Kidney epithelial cell (primary cell): ENCODE data around the gene TBX6. TPM values are rescaled to one million over a fixed set of nuclear protein-coding genes. Genes with fewer than 3 reads are reported as not detected.

Experiments
- DNase-seq: peaks from one replicate; pipeline ENCODE4 v3.0.0-alpha.2; 2010; ENCODE audit warnings: low read depth
- H3K27me3 ChIP-seq: 2 replicates; pipeline ENCODE4 v1.6.0; 2011; ENCODE audit warnings: low read length; ENCODE audit not compliant: control insufficient read depth, insufficient read depth
- H3K36me3 ChIP-seq: 2 replicates; pipeline ENCODE4 v1.5.1; 2011; ENCODE audit warnings: low read length; ENCODE audit not compliant: control insufficient read depth, insufficient read depth
- H3K4me3 ChIP-seq: 2 replicates; pipeline ENCODE4 v1.5.1; 2011; ENCODE audit warnings: low read depth, mild to moderate bottlenecking, control low read depth, low read length
- total RNA-seq: library from RNA; depleted of rRNA; stranded (reverse); fragments of >200 nt; gene quantifications from 2 replicates; pipeline ENCODE4 v1.2.3, GENCODE V29; 2015
- TF ChIP-seq, protein P1 (sequence below): IDR thresholded peaks from 2 replicates; pipeline ENCODE4 v1.5.1; 2011; ENCODE audit warnings: mild to moderate bottlenecking, moderate library complexity, low read length, control low read depth, inconsistent platforms; ENCODE audit not compliant: insufficient read depth, poor library complexity, severe bottlenecking

Gene TBX6
- total RNA-seq, 1 donor from 2014 or later: 0.58 TPM

DNA sequence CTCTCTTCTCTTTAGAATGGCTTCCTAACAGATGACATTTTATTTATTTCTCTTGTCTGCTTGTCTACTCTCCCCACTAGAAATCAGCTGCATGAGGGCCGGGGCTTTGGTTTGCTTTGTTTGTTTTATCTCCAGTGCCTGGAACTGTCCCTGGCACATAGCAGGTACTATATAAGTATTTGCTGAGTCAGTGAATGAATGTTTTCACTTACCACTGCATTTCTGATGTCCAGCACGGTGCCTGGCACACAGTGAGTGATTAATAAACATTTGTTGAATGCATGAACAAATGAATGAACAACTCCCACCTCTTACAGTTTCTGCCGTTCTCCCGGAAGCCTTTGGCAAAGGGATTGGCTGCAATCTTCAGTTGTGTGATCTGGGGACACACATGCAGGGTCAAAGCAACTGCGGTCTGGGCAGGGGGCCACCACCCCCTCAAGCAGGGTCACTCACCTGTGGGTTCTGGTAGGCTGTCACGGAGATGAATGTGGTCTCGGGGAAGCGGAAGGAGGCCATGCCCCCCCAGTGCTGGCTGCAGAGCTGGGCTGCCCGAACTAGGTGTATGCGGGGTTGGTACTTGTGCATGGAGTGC lies 3.4 kb downstream of the TBX6 start:
- no peaks in the 10 kb centered on the region for H3K36me3 ChIP-seq
- TF ChIP-seq, protein P1, sequence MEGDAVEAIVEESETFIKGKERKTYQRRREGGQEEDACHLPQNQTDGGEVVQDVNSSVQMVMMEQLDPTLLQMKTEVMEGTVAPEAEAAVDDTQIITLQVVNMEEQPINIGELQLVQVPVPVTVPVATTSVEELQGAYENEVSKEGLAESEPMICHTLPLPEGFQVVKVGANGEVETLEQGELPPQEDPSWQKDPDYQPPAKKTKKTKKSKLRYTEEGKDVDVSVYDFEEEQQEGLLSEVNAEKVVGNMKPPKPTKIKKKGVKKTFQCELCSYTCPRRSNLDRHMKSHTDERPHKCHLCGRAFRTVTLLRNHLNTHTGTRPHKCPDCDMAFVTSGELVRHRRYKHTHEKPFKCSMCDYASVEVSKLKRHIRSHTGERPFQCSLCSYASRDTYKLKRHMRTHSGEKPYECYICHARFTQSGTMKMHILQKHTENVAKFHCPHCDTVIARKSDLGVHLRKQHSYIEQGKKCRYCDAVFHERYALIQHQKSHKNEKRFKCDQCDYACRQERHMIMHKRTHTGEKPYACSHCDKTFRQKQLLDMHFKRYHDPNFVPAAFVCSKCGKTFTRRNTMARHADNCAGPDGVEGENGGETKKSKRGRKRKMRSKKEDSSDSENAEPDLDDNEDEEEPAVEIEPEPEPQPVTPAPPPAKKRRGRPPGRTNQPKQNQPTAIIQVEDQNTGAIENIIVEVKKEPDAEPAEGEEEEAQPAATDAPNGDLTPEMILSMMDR: no peak
- no peaks in the 10 kb centered on the region for H3K27me3 ChIP-seq
- no peak overlapping the region for H3K4me3 ChIP-seq
- DNase-seq: no peak

DNA sequence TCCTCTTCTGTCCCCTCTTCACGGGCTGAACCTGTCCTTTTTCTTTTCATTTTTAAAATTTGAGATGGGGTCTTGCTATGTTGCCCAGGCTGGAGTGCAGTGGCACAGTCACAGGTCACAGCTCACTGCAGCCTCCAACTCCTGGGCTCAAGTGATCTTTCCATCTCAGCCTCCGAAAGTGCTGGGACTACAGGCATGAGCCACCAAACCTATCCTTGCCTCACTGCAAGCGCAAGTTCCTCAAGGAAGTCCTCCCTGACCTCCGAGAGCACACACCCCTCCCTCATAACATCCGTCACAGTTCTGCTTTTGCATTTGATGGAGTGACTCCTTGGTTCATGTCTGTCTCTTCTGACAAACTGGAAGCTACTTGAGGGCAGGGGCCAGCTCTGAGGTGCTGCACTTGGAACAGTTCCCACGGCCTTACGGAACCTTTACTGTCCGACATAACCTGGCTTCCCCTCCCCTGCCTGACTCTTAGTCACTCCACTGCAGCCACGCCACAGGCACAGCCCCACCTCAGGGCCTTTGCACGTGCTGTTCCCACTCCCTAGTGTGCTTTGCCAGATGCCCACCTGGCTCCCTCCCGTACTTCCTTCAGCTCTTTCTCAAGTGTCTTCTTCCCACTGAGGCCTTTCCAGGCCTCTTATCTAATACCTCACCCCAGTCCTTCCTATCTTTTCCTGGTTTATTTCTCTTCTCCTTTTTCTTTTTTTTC lies 4.4 kb downstream of the TBX6 start:
- H3K27me3 ChIP-seq: no peaks in the 10 kb centered on the region
- H3K36me3 ChIP-seq: no peaks in the 10 kb centered on the region
- TF ChIP-seq, protein P1: no peak

DNA sequence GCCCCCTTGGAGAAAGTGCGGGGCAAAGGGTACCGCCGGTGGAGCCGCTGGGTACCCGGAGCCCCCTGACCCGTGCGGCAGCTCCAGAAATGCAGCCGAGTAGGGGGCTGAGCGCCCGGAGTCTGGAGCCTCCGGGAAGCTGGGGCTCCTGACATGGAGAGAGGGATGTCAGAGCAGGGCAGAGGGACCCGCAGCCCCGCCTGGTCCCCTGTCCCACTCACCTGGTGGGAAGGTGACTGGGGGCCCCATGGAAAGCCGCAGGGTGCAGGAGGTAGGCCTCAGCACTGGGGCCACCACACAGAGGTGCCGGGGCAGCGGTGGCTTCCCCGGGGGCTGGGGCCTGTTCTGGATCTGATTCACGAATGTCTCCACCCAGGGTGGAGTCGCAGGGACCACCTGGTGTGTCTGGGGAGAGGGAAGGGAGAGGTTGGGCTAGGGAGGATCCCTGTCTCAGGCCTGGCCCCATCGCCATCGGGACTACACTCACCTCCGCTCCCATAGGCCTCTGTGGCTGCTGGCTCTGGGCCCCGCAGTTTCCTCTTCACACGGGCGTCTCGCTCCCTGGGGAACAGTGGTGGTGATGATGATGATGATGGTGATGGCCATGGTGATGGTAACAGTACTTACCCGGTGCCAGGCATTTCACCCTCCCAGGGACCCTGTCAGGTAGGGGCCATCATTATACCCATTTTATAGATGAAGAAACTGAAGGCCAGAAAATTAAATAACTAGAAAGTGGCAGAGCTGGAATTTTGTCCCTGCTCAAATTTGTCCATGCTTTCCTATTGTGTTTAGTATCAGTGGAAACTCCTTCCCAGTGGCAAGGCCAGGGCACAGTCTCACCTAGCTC lies 5.2 kb downstream of the TBX6 start:
- Histone ChIP-seq H3K27me3 (no peaks in the 10 kb centered on the region), H3K36me3 (peaks cover 1% of the 10 kb centered on the region), H3K4me3 (no peak overlapping the region)
- TF ChIP-seq, protein P1: no peak
- no peak for DNase-seq

More for the DNA sequence above, 4.4 kb downstream of the TBX6 start:
- DNase-seq: no peak
- no peak overlapping the region for H3K4me3 ChIP-seq

DNA sequence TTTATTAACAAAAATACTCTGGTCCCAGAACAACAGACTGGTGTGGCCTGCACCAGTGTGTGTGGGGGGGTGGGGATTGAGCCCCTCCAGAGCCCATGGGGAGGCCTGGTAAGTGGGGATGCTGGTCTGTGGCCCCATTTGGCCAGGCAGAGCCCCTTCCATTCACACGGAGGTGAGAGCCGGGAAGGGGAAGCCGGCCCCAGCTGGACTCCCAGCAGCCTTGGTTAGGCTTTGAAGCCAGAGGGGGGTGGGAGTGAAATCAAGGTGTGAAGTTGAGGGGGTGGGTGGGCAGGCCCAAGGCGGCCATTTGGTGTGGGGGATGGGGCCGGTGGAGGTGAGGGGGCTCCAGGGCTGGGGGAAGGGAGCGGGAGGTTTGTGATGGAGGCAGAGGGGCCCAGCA lies 5.9 kb downstream of the TBX6 start:
- no peak for DNase-seq
- TF ChIP-seq, protein P1: no peak
- no peak overlapping the region for H3K4me3 ChIP-seq
- peaks cover 5% of the 10 kb centered on the region for H3K36me3 ChIP-seq
- no peaks in the 10 kb centered on the region for H3K27me3 ChIP-seq

DNA sequence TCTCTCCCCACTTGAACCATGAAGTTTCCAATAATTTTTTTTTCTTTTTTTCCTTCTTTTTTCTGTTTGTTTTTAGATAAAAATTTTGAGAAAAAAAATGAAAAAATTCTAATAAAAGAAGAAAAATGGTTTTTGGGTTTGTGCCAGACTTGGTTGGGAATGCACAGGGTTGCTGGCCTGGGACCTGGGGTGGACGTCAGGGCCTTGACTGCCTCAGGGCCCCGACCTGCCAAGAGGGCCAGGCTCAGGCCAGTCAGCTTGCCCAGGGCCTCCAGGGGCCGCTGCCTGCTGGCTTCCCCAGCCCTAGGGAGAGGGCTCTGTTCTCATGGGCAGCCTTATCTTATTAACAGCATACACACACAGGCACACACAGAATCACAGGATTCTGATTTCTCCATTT lies 6.5 kb downstream of the TBX6 start:
- H3K27me3 ChIP-seq: no peaks in the 10 kb centered on the region
- TF ChIP-seq, protein P1: no peak
- no peak overlapping the region for H3K4me3 ChIP-seq

More for the DNA sequence above, 6.5 kb downstream of the TBX6 start:
- no peak for DNase-seq
- H3K36me3 ChIP-seq: peaks cover 5% of the 10 kb centered on the region
